ENCODE results near the gene COL18A1.
"Not testable (repeated sequence)": the region's sequence is repeated elsewhere in the genome, so short reads cannot be mapped to it uniquely, and the experiment has no call there.

- not testable (repeated sequence) for TF ChIP-seq REST (IDR thresholded peaks at IDR 0.05); CTCF (IDR thresholded peaks at IDR 0.05); SREBF2 (IDR thresholded peaks at IDR 0.05); EHMT2 (IDR thresholded peaks at IDR 0.05; ENCODE audit: low read depth)
Measured at GRCh38 chr21:45363272-45363671, 41.7 kb upstream of the COL18A1 start.

Measured in A549 (cell line).